T-helper 2 cell treated with Interferon-gamma antibody and Interleukin-4, amounts not matched to agents 5 μg/mL and 100 μg/mL, for 36 hours (primary cell): ENCODE data around the gene PPDPF.

Experiments
- DNase-seq: peaks from one replicate; pipeline ENCODE4 v3.0.0; 2021; ENCODE audit warnings: low spot score
- H3K27ac Mint-ChIP-seq: one replicate; pipeline ENCODE4 v1.8.0; 2021; ENCODE audit warnings: mild to moderate bottlenecking, mixed read lengths
- H3K27me3 Mint-ChIP-seq: one replicate; pipeline ENCODE4 v1.8.0; 2021; ENCODE audit warnings: low read depth, mixed read lengths
- H3K36me3 Mint-ChIP-seq: one replicate; pipeline ENCODE4 v1.8.0; 2021; ENCODE audit warnings: low read depth, mixed read lengths
- H3K4me1 Mint-ChIP-seq: one replicate; pipeline ENCODE4 v1.8.0; 2021; ENCODE audit warnings: low read depth, mixed read lengths
- H3K4me3 Mint-ChIP-seq: one replicate; pipeline ENCODE4 v1.8.0; 2022; ENCODE audit warnings: mild to moderate bottlenecking, moderate library complexity, mixed read lengths
- H3K9me3 Mint-ChIP-seq: one replicate; pipeline ENCODE4 v1.8.0; 2021; ENCODE audit warnings: mixed read lengths

The PPDPF gene

GRCh38 chr20:63482021-63482587, 38.5 kb upstream of the PPDPF start:
- Mint-ChIP-seq H3K27me3 (peaks cover 9% of the 10 kb centered on the region), H3K4me1 (no peaks in the 10 kb centered on the region), H3K4me3 (no peak overlapping the region), H3K9me3 (no peaks in the 10 kb centered on the region), H3K36me3 (no peaks in the 10 kb centered on the region), H3K27ac (no peak overlapping the region)
- DNase-seq = no peak

GRCh38 chr20:63483834-63484233, 36.7 kb upstream of the PPDPF start:
- Mint-ChIP-seq H3K9me3 (no peaks in the 10 kb centered on the region), H3K36me3 (no peaks in the 10 kb centered on the region), H3K27ac (no peak overlapping the region), H3K27me3 (peaks cover 9% of the 10 kb centered on the region), H3K4me1 (no peaks in the 10 kb centered on the region), H3K4me3 (no peak overlapping the region)
- DNase-seq = no peak

- H3K27ac Mint-ChIP-seq = no peak overlapping the region
- H3K9me3 Mint-ChIP-seq = no peaks in the 10 kb centered on the region
- H3K27me3 Mint-ChIP-seq = peaks cover 10% of the 10 kb centered on the region
- no peaks in the 10 kb centered on the region for H3K36me3 Mint-ChIP-seq
- no peak for DNase-seq
- H3K4me1 Mint-ChIP-seq = no peaks in the 10 kb centered on the region
- no peak overlapping the region for H3K4me3 Mint-ChIP-seq
These were observed 36.3 kb upstream of the PPDPF start for GRCh38 chr20:63484236-63484635.

- Mint-ChIP-seq H3K27me3 (peaks cover 15% of the 10 kb centered on the region), H3K27ac (no peak overlapping the region), H3K4me3 (no peak overlapping the region), H3K9me3 (no peaks in the 10 kb centered on the region), H3K36me3 (no peaks in the 10 kb centered on the region), H3K4me1 (no peaks in the 10 kb centered on the region)
- no peak for DNase-seq
These were observed 35.7 kb upstream of the PPDPF start for GRCh38 chr20:63484651-63485403.

- Mint-ChIP-seq H3K27me3 (peaks cover 14% of the 10 kb centered on the region), H3K9me3 (no peaks in the 10 kb centered on the region), H3K4me1 (no peaks in the 10 kb centered on the region), H3K4me3 (no peak overlapping the region), H3K36me3 (no peaks in the 10 kb centered on the region), H3K27ac (no peak overlapping the region)
- DNase-seq = no peak
These were observed 34.2 kb upstream of the PPDPF start for GRCh38 chr20:63486300-63486855.

GRCh38 chr20:63487116-63487764, 33.3 kb upstream of the PPDPF start:
- no peak for DNase-seq
- no peak overlapping the region for H3K27ac Mint-ChIP-seq
- H3K36me3 Mint-ChIP-seq = no peaks in the 10 kb centered on the region
- no peaks in the 10 kb centered on the region for H3K9me3 Mint-ChIP-seq
- peaks cover 10% of the 10 kb centered on the region for H3K27me3 Mint-ChIP-seq
- no peaks in the 10 kb centered on the region for H3K4me1 Mint-ChIP-seq
- no peak overlapping the region for H3K4me3 Mint-ChIP-seq

GRCh38 chr20:63487781-63488241, 32.8 kb upstream of the PPDPF start:
- no peak overlapping the region for H3K4me3 Mint-ChIP-seq
- H3K27ac Mint-ChIP-seq = no peak overlapping the region
- H3K27me3 Mint-ChIP-seq = peaks cover 10% of the 10 kb centered on the region

GRCh38 chr20:63488315-63489251, 32.0 kb upstream of the PPDPF start:
- DNase-seq = no peak
- H3K27ac Mint-ChIP-seq = no peak overlapping the region
- H3K4me3 Mint-ChIP-seq = no peak overlapping the region
- no peaks in the 10 kb centered on the region for H3K9me3 Mint-ChIP-seq
- H3K27me3 Mint-ChIP-seq = peaks cover 10% of the 10 kb centered on the region
- no peaks in the 10 kb centered on the region for H3K4me1 Mint-ChIP-seq
- H3K36me3 Mint-ChIP-seq = no peaks in the 10 kb centered on the region

More at GRCh38 chr20:63487781-63488241, 32.8 kb upstream of the PPDPF start:
- no peak for DNase-seq
- no peaks in the 10 kb centered on the region for H3K9me3 Mint-ChIP-seq
- H3K4me1 Mint-ChIP-seq = no peaks in the 10 kb centered on the region
- no peaks in the 10 kb centered on the region for H3K36me3 Mint-ChIP-seq

GRCh38 chr20:63490416-63490815, 30.1 kb upstream of the PPDPF start:
- Mint-ChIP-seq H3K4me1 (no peaks in the 10 kb centered on the region), H3K27me3 (peaks cover 10% of the 10 kb centered on the region), H3K4me3 (no peak overlapping the region), H3K9me3 (no peaks in the 10 kb centered on the region), H3K27ac (no peak overlapping the region), H3K36me3 (no peaks in the 10 kb centered on the region)
- DNase-seq = no peak

- Mint-ChIP-seq H3K27me3 (peaks cover 10% of the 10 kb centered on the region), H3K4me3 (no peak overlapping the region), H3K4me1 (no peaks in the 10 kb centered on the region), H3K9me3 (no peaks in the 10 kb centered on the region), H3K27ac (no peak overlapping the region), H3K36me3 (no peaks in the 10 kb centered on the region)
- DNase-seq = no peak
These were observed 29.5 kb upstream of the PPDPF start for GRCh38 chr20:63491078-63491477.

GRCh38 chr20:63491635-63492230, 28.8 kb upstream of the PPDPF start:
- Mint-ChIP-seq H3K36me3 (no peaks in the 10 kb centered on the region), H3K27ac (no peak overlapping the region), H3K4me3 (no peak overlapping the region), H3K27me3 (peaks cover 17% of the 10 kb centered on the region), H3K4me1 (no peaks in the 10 kb centered on the region), H3K9me3 (no peaks in the 10 kb centered on the region)
- DNase-seq = no peak

GRCh38 chr20:63492518-63492917, 28.0 kb upstream of the PPDPF start:
- no peak for DNase-seq
- Mint-ChIP-seq H3K27ac (no peak overlapping the region), H3K36me3 (no peaks in the 10 kb centered on the region), H3K27me3 (peaks cover 19% of the 10 kb centered on the region), H3K4me3 (no peak overlapping the region), H3K4me1 (no peaks in the 10 kb centered on the region), H3K9me3 (no peaks in the 10 kb centered on the region)

- no peaks in the 10 kb centered on the region for H3K9me3 Mint-ChIP-seq
- no peaks in the 10 kb centered on the region for H3K4me1 Mint-ChIP-seq
- no peak for DNase-seq
- peaks cover 21% of the 10 kb centered on the region for H3K27me3 Mint-ChIP-seq
- H3K36me3 Mint-ChIP-seq = no peaks in the 10 kb centered on the region
- H3K4me3 Mint-ChIP-seq = no peak overlapping the region
- no peak overlapping the region for H3K27ac Mint-ChIP-seq
These were observed 27.6 kb upstream of the PPDPF start for GRCh38 chr20:63492982-63493381.
